ENCODE data around the gene GPR149.
"Not testable (repeated sequence)": the region's sequence is repeated elsewhere in the genome, so short reads cannot be mapped to it uniquely, and the experiment has no call there.

Gene GPR149, protein sequence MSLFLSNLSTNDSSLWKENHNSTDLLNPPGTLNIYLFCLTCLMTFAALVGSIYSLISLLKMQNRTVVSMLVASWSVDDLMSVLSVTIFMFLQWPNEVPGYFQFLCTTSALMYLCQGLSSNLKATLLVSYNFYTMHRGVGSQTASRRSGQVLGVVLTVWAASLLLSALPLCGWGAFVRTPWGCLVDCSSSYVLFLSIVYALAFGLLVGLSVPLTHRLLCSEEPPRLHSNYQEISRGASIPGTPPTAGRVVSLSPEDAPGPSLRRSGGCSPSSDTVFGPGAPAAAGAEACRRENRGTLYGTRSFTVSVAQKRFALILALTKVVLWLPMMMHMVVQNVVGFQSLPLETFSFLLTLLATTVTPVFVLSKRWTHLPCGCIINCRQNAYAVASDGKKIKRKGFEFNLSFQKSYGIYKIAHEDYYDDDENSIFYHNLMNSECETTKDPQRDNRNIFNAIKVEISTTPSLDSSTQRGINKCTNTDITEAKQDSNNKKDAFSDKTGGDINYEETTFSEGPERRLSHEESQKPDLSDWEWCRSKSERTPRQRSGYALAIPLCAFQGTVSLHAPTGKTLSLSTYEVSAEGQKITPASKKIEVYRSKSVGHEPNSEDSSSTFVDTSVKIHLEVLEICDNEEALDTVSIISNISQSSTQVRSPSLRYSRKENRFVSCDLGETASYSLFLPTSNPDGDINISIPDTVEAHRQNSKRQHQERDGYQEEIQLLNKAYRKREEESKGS

GRCh38 chr3:154430014-154430413 is at the start of gene GPR149:
GPR149 (minus strand) TSS chr3:154430190; CDS start chr3:154429615, 575 bp downstream.
- DNase-seq: no peak

DNA sequence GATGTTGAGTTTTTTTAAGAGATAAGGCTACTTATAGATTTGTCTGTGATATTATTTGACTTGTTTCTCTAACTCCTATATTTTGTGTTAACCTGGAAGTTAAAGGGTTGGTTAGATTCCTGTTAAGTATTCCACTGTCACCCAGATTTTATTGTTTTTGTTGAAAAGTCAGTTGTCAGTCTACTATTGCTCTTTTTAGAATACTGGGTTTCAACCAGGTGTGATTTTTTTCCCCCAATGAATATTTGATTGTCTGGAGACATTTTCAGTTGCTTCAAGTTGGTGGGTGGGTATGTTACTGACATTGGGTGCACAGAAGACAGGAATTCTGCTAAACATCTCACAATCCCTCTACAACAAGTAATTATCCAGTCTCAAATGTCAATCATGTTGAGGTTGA is 43.8 kb upstream of the GPR149 start:
- DNase-seq: no peak

DNA sequence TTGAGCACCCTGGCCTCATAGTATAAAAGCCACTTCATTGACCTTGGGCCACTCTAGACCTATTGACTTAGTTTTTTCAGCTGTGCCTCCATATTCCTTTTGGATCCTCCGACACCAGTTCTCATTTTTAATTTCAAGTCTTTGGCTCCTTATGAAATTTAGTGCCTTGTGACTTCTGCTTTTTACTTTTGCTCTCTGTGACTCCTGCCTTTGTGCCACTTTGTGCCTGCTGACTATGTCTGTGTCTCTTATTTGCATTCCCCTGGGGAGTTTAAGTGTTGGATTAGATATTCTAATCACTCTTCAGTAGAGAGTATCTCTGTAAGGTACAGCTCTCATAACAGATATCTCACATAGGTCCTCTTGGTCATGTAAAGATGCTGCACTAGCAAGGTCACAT is 39.6 kb upstream of the GPR149 start:
- no peak for DNase-seq

DNA sequence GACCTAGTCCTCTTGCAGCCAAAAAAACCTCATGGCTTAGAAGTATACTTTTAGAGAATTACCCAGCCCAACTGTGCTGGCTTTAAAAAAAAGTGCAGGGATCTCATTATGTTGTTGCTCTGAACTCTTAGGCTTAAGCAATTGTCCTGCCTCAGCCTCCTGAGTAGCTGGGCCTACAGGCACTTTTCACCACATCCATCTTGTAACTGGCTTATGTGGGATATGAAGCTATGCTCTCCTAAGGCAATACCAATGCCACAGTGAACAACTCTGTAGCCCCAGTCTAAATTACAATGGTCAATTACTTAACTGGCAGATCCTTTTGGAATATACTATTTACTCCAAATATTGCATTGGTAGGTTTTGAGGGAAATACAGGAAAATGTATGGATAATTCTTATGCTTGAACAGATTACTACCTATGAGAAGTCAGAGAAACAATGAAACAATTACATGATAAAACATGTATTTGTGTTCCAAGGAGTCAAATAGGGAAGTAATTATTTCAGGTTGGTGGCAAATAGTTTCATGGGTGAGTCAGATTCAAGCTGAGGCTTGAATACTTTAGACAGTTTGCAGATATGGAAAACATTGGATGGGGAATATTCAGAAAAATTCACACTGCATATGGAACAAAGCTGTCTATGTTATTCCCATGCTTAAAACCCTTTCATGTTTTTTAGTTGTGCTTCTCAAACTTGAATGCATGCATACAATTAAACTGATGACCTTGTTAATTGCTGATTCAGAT is 34.6 kb upstream of the GPR149 start:
- DNase-seq: no peak

GRCh38 chr3:154458560-154458959 is 28.6 kb upstream of the GPR149 start:
- DNase-seq: no peak

GRCh38 chr3:154439081-154439480 is 9.1 kb upstream of the GPR149 start:
- DNase-seq: not testable (repeated sequence)

DNA sequence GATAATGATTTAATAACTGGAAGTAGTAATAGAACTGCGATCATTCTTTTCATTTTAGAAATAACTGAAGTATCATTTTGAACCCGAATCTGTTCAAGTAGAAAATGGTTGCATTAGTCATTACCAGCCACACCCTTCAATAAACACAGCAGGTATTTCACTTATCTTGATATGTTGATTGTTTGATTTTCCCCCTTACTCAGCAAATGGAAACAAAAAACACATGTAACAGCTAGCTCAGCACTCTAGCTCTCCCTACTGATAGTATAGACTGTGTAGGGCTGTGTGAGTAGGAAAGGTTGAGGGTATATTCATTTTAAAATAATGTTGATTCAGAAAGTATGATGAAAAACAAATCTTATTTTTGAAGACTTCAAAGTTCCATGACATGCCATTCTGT is 1.1 kb upstream of the GPR149 start:
- DNase-seq: no peak

- no peak for DNase-seq
Measured at GRCh38 chr3:154428286-154429206, 1.4 kb downstream of the GPR149 start.

DNA sequence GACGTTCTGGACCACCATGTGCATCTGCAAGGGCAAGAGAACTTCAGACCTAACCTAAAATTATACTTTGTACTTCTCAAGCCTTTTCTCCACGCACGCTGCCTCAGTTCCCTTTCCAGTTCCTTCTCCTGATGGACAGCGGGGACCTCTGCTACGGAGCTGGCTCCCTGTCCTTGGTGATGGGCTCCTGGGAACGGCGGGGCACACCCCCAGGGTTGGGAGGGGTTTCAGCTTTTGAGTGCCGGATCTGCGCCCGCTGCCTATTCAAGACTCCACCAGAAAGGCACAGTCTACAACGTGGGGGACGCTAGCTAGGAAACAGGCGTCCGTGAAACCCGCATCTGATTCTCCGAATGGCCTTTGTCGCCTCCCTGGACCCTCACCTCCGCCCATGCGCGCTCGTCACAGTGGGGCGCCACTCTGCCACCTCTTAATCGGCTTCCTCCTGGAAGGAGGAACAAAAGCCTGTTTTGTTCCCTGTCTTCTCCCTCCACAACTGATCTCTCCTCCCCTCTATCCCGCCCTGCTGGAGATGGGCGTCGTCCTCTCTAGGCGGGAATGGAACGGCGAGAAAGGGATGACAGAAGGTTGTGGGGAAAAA is 2.2 kb downstream of the GPR149 start:
- DNase-seq: no peak

- no peak for DNase-seq
Measured at GRCh38 chr3:154422694-154423093, 7.3 kb downstream of the GPR149 start.

DNA sequence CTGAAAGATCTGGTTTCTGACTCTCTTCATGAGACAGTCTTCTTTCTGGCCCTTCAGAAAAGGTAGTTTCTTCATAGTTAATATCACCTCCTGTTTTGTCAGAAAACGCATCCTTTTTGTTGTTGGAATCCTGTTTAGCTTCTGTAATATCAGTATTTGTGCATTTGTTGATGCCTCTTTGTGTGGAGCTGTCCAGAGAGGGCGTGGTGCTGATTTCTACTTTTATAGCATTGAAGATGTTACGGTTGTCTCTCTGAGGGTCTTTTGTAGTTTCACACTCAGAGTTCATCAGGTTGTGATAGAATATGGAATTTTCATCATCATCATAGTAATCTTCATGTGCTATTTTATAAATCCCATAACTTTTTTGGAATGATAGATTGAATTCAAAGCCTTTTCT is 8.9 kb downstream of the GPR149 start:
- no peak for DNase-seq

DNA sequence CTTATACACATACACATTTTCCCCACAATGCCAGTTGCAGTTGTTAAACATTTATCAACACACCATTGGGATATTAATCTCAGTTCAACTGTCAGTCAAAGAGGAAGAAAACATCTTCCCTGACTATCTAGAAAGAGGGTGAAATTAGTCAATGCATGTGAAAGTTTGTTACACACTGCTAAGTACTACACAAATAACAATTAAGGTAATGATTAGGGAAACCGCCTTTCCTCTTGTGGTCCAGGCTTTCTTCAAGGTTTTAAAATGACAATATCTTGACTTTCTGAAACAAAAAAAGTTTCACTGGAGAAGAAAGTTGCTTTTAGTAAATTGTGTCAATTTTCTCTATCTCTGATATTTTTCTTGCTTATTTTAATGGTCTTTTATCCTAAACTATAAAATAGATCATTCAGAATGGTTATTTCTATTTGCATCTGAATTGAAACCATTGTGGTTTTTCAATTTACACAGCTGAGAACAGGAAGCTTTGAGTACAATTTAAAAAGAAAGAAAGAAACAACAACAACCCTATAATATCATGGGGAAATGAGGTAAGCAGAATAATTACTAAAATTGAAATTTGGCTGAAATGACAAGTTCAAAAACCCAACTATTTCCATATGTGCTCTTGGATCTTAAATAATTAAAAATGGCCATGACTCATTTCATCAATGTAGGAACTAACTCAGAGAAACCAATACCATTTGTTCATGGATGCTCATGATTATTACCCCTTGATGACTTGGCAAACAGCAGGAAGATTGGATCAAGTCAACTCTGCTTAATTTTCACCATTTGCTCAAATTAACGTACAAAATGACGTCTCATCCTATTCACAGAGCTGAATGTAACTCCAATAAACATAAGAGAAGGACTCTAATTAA is 31.7 kb downstream of the GPR149 start:
- DNase-seq: no peak

DNA sequence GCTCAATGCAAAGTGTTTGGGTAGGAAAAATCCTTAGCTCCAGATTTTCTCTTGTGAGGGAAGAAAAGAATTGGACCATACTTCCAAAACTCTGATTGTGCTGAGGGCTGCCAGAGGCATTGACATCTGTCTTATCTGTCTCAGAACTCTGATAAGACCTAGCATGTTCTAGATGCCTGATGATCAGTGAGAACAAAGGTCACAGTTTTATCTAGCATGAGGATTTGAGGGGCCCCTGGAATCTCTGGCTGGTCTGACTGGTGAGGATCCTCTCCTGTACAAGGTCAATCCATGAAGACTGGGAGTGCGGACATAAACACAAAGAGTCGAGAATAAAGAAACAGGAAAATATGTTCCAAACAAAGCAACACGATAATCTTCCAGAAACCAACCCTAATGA is 40.1 kb downstream of the GPR149 start:
- DNase-seq: no peak

DNA sequence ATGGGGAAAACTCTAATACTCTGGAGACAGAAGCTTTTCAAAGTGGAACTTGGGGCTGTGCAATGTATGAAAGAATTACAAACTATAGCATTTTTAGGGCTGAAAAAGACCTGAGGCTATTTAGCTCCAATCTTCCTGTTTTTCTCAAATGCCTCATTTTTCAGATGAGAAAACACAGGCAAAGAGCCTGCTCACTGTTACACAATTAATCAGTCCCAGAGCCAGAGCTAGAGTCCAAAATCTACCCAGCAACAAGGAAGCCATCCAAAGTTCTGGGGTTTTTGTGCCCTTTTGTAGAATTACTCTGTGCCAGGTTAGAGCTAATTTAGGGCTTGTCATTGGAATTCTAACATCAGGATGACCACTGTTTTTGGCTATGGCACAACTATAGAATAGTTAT is 45.5 kb downstream of the GPR149 start:
- no peak for DNase-seq

DNA sequence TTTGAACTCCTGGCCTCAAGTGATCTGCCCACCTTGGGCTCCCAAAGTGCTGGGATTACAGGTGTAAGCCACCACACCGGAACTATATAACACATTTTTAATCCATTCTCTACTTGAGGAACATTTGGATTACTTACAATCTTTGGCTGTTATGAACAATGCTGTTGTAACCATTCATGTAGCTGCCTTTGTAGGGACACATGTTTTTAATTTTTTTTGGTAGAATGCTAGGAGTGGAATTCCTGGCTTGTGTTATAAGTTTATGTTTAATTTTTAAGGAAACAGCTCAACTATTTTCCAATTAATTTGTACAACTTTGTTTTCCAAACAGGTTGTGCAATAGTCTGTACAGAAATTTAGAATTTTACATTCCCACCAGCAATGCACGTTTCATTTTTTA is 51.7 kb downstream of the GPR149 start:
- no peak for DNase-seq

- no peak for DNase-seq
Measured at GRCh38 chr3:154367221-154367620, 62.8 kb downstream of the GPR149 start.

DNA sequence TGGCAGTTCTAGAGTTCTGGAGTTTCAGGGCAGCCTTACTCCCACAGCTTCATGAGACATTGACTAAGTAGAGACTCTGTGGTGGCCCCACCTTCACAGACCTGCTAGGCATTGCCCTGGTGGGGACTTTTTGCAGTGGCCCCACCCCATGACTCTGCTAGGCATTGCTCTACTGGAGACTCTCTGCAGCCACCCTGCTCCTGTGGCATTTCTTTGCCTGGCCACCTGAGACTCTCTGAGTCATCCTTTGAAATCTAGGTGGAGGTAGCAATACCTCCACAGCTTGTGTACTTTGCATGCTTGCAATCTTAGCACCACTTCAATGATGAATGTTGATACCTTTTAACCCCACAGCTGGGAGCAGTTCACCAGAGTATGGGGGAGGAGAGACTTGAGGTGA is 65.1 kb downstream of the GPR149 start:
- no peak for DNase-seq

DNA sequence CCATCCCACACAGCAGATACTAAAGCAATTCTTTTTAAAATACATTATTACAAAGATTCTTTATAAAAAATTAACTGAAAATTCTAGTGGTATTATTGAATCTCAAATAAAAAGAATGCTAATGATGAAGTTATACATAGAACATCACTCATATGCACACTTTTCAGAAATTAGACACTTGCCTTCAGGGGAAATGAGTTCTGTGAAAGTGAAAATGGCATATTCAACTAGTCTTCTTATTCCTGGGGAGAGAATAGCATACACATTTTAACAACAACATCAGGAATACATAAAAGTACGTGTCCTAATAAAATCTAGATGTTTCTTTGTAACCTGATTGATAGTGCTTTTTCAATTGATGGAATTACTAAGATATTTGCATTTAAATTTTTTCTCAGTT is 68.9 kb downstream of the GPR149 start:
- no peak for DNase-seq

- DNase-seq: no peak
Measured at GRCh38 chr3:154356009-154356408, 74.0 kb downstream of the GPR149 start.

DNA sequence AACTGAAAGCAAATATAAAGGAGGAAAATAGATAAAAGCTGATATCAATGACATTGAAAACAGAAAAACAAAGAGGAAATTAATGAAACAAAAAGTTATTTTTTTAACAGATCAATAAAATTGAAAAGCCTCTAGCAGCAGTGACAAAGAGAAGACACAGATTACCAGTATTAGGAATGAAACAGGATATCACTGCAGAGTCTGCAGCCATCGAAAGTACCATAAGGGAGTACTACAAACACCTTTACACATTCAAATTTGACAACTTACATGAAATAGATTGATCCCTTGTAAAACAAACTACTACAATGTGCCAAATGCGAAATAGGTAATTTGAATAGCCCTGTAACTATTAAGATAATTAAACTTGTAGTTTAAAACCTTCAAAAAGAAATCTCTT is 80.8 kb downstream of the GPR149 start:
- DNase-seq: no peak
